ENCODE results near the gene RAB10. TPM values are rescaled to one million over a fixed set of nuclear protein-coding genes. Genes with fewer than 3 reads are reported as not detected.

Gene RAB10
- total and polyA plus RNA-seq, 2 donors from 2014 or later = 59.8 to 122 TPM

DNA sequence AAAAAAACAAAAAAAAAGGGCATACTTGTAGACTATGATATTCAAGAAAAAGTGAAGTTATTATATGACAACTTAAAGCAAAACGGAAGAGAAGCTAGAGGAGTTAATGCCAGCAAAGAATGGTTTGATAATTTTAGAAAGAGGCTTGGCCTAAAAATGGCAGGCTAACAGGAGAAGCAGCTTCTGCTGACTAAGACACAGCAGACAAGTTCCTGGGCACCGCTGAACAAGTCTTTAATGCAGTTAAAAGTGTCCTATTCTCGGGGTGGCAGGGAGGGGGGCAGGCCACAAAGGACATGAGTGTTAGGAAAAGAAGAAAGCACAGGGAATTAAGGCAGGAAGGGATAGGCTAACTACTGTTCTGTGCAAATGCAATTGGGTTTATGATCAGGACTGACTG lies 88.7 kb downstream of the RAB10 start:
- no peaks in the 10 kb centered on the region for H3K27me3 ChIP-seq (ENCODE audit: control insufficient read depth, insufficient read depth, low read length)
- no peak overlapping the region for H3K27ac ChIP-seq (ENCODE audit: low read depth in 2 of 2, low read length in 2 of 2)
- H3K36me3 ChIP-seq (ENCODE audit: control insufficient read depth in 2 of 3, insufficient read depth in 3 of 3, low read length in 3 of 3) = peaks cover 0 to 3% (median 0%) of the 10 kb centered on the region in 3 donors
- H3K9ac ChIP-seq (ENCODE audit: low read length in 3 of 3) = no peak overlapping the region
- intact Hi-C loops (cut with DNase I) = no loop called here
- H3K4me3 ChIP-seq (ENCODE audit: low read length in 3 of 3) = no peak overlapping the region
- DNase-seq (no peak), FAIRE-seq (no peak)
- no peaks in the 10 kb centered on the region for H3K9me3 ChIP-seq (ENCODE audit: control insufficient read depth in 2 of 3, insufficient read depth in 1 of 3, low read length in 3 of 3)
- H3K4me1 ChIP-seq (ENCODE audit: control insufficient read depth in 2 of 3, insufficient read depth in 2 of 3, low read depth in 1 of 3, low read length in 3 of 3) = no peaks in the 10 kb centered on the region
- TF ChIP-seq, protein P1, sequence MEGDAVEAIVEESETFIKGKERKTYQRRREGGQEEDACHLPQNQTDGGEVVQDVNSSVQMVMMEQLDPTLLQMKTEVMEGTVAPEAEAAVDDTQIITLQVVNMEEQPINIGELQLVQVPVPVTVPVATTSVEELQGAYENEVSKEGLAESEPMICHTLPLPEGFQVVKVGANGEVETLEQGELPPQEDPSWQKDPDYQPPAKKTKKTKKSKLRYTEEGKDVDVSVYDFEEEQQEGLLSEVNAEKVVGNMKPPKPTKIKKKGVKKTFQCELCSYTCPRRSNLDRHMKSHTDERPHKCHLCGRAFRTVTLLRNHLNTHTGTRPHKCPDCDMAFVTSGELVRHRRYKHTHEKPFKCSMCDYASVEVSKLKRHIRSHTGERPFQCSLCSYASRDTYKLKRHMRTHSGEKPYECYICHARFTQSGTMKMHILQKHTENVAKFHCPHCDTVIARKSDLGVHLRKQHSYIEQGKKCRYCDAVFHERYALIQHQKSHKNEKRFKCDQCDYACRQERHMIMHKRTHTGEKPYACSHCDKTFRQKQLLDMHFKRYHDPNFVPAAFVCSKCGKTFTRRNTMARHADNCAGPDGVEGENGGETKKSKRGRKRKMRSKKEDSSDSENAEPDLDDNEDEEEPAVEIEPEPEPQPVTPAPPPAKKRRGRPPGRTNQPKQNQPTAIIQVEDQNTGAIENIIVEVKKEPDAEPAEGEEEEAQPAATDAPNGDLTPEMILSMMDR (IDR thresholded peaks at IDR 0.05; ENCODE audit: borderline replicate concordance, extremely low read depth, insufficient read depth) = no peak

DNA sequence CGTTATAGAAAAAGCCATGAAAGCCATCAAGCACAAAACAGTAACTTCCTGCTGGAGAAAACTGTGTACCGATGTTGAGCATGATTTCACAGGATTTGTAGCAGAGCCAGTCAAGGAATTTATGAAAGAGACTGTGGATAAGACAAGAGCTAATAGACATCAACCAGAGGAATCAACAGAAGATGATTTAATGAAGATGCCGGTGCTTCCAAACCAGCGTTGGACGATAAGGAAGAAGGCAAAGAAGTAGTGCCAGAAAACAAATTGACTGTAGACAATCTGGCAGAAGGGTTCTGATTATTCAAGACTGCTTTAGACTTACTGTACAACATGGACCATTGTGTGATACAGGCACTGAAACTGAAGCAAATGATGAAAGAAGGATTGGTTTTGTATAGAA lies 89.5 kb downstream of the RAB10 start:
- no peak for DNase-seq
- no peak overlapping the region for H3K9ac ChIP-seq (ENCODE audit: low read length in 3 of 3)
- no peak for FAIRE-seq
- intact Hi-C loops (cut with DNase I) = no loop called here
- H3K27ac ChIP-seq (ENCODE audit: low read depth in 2 of 2, low read length in 2 of 2) = no peak overlapping the region
- H3K4me3 ChIP-seq (ENCODE audit: low read length in 3 of 3) = no peak overlapping the region
- H3K9me3 ChIP-seq (ENCODE audit: control insufficient read depth in 2 of 3, insufficient read depth in 1 of 3, low read length in 3 of 3) = no peaks in the 10 kb centered on the region
- no peaks in the 10 kb centered on the region for H3K4me1 ChIP-seq (ENCODE audit: control insufficient read depth in 2 of 3, insufficient read depth in 2 of 3, low read depth in 1 of 3, low read length in 3 of 3)
- peaks cover 0 to 11% (median 0%) of the 10 kb centered on the region in 3 donors for H3K36me3 ChIP-seq (ENCODE audit: control insufficient read depth in 2 of 3, insufficient read depth in 3 of 3, low read length in 3 of 3)
- TF ChIP-seq, protein P1 (IDR thresholded peaks at IDR 0.05; ENCODE audit: borderline replicate concordance, extremely low read depth, insufficient read depth) = no peak
- H3K27me3 ChIP-seq (ENCODE audit: control insufficient read depth, insufficient read depth, low read length) = no peaks in the 10 kb centered on the region

DNA sequence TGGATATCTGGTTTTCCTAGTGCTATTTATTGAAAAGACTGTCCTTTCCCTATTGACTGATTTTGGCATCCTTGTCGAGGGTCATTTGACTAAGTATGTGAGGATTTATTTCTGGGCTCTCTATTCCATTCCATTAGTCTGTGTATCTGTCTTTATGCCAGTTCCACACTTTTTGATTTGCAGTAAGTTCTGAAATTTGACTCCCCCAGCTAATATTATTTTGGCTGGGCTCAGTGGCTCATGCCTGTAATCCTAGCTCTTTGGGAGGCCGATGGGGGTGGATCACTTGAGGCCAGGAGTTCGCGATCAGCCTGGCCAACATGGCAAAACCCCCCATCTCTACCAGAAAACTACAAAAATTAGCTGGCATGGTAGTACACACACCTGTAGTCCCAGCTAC lies 92.2 kb downstream of the RAB10 start:
- DNase-seq = no peak
- H3K4me1 ChIP-seq (ENCODE audit: control insufficient read depth in 2 of 3, insufficient read depth in 2 of 3, low read depth in 1 of 3, low read length in 3 of 3) = no peaks in the 10 kb centered on the region
- H3K9me3 ChIP-seq (ENCODE audit: control insufficient read depth in 2 of 3, insufficient read depth in 1 of 3, low read length in 3 of 3) = no peaks in the 10 kb centered on the region
- no peak overlapping the region for H3K27ac ChIP-seq (ENCODE audit: low read depth in 2 of 2, low read length in 2 of 2)
- intact Hi-C loops (cut with DNase I) = no loop called here
- no peak for FAIRE-seq
- peaks cover 0 to 14% (median 0%) of the 10 kb centered on the region in 3 donors for H3K36me3 ChIP-seq (ENCODE audit: control insufficient read depth in 2 of 3, insufficient read depth in 3 of 3, low read length in 3 of 3)
- no peak overlapping the region for H3K4me3 ChIP-seq (ENCODE audit: low read length in 3 of 3)
- H3K9ac ChIP-seq (ENCODE audit: low read length in 3 of 3) = no peak overlapping the region
- H3K27me3 ChIP-seq (ENCODE audit: control insufficient read depth, insufficient read depth, low read length) = no peaks in the 10 kb centered on the region
- TF ChIP-seq, protein P1 (IDR thresholded peaks at IDR 0.05; ENCODE audit: borderline replicate concordance, extremely low read depth, insufficient read depth) = no peak

DNA sequence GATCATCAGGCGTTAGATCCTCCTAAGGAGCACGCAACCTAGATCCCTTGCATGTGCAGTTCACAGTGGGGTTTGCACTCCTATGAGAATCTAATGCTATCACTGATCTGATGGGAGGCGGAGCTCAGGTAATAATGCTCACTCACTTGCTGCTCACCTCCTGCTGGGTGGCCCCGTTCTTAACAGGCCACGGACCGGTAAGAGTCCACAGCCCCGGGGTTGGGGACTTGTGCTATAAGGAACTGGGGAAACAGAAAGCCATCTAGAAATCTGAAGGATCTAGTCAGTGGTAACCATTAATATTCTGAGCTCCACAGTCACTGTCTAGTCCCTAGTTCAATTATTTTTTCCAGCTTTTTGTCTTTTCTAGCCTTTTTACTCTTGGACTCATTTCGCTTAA lies 94.3 kb downstream of the RAB10 start:
- FAIRE-seq (no peak), DNase-seq (no peak)
- Histone ChIP-seq H3K4me1 (ENCODE audit: control insufficient read depth in 2 of 3, insufficient read depth in 2 of 3, low read depth in 1 of 3, low read length in 3 of 3) (no peaks in the 10 kb centered on the region), H3K27me3 (ENCODE audit: control insufficient read depth, insufficient read depth, low read length) (no peaks in the 10 kb centered on the region), H3K36me3 (ENCODE audit: control insufficient read depth in 2 of 3, insufficient read depth in 3 of 3, low read length in 3 of 3) (peaks cover 0 to 14% (median 0%) of the 10 kb centered on the region in 3 donors), H3K4me3 (ENCODE audit: low read length in 3 of 3) (no peak overlapping the region), H3K9ac (ENCODE audit: low read length in 3 of 3) (no peak overlapping the region), H3K27ac (ENCODE audit: low read depth in 2 of 2, low read length in 2 of 2) (no peak overlapping the region), H3K9me3 (ENCODE audit: control insufficient read depth in 2 of 3, insufficient read depth in 1 of 3, low read length in 3 of 3) (no peaks in the 10 kb centered on the region)
- TF ChIP-seq, protein P1 (IDR thresholded peaks at IDR 0.05; ENCODE audit: borderline replicate concordance, extremely low read depth, insufficient read depth) = no peak
- intact Hi-C loops (cut with DNase I) = no loop called here
